ENCODE measurements around the gene SELENOI.

- TF ChIP-seq POLR2A (IDR thresholded peaks at IDR 0.05; ENCODE audit: low read depth, low read length): no peak
- no peak for TF ChIP-seq POLR2AphosphoS5 (IDR thresholded peaks at IDR 0.05; ENCODE audit: low read depth, low read length)
These were observed 89.2 kb downstream of the SELENOI start for GRCh38 chr2:26435106-26435505.
